Mammary epithelial cell (primary cell): Measurements from ENCODE around the gene ATG2A.

Experiments used
- EZH2 ChIP-seq: IDR thresholded peaks from 2 replicates; pipeline ENCODE4 v1.6.1; 2012; ENCODE audit warnings: low read length, inconsistent platforms, borderline replicate concordance
- TF ChIP-seq, protein P1 (sequence below), 2 donors: IDR thresholded peaks in 1 of 2; conservative IDR thresholded peaks in 1 of 2; 2 replicates each; pipeline ENCODE4 v1.5.1; 2011 to 2012; ENCODE audit warnings: inconsistent platforms in 2 of 2, low read length in 2 of 2, mild to moderate bottlenecking in 2 of 2, control low read depth in 1 of 2, low read depth in 1 of 2; ENCODE audit not compliant: insufficient read depth in 1 of 2; ENCODE audit errors: extremely low read depth in 1 of 2

DNA sequence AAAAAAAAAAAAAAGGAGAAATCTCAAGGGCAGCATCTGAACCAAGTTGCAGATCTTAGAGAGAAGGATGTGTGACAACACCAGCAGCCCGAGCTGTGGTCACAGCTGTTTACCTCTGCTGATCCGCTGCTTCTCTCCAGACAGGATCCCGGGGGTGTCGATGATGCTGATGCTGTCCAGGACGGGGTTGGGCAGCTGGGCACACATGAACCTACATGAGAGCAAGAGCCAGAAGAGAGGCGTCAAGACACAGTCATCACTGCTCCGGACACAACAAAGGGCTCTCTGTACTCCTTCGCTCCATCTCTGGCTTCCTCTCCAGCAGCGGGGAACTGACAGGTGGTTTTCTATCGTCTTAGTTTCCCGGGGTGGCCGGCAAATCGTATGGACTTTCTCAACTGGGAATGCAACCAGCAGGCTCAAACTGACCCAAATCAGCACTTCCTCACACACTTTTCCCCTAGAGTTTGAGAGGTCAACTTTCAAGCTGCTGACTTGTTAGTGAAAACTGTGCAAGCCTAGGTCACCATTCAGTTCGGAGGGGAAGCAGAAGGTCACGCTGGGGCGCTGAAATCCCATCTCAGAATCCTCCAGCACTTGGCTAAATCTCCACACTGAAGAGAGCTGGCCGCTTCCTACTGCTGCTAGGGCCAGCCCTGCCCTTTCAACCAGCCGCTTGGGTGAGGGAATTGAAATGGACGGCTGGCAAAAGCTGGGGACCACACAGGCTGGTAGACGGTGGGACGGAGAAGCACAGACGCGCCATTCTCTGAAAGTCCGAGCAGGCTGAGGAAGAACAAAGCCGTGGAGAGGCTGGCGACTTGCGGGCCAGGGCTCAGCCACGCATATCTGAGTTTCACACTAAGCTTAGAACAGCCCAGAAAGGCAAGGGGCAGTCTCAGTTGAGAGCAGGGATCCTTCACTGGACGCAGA is 42.4 kb downstream of the ATG2A start:
- TF ChIP-seq, protein P1, sequence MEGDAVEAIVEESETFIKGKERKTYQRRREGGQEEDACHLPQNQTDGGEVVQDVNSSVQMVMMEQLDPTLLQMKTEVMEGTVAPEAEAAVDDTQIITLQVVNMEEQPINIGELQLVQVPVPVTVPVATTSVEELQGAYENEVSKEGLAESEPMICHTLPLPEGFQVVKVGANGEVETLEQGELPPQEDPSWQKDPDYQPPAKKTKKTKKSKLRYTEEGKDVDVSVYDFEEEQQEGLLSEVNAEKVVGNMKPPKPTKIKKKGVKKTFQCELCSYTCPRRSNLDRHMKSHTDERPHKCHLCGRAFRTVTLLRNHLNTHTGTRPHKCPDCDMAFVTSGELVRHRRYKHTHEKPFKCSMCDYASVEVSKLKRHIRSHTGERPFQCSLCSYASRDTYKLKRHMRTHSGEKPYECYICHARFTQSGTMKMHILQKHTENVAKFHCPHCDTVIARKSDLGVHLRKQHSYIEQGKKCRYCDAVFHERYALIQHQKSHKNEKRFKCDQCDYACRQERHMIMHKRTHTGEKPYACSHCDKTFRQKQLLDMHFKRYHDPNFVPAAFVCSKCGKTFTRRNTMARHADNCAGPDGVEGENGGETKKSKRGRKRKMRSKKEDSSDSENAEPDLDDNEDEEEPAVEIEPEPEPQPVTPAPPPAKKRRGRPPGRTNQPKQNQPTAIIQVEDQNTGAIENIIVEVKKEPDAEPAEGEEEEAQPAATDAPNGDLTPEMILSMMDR (conservative IDR thresholded peaks at IDR 0.05 in 1 of 2, IDR thresholded peaks at IDR 0.05 in 1 of 2; ENCODE audit: extremely low read depth in 1 of 2, insufficient read depth in 1 of 2, low read depth in 1 of 2, low read length in 2 of 2), result no peak
- no peak for TF ChIP-seq EZH2
